ENCODE measurements around the gene RABAC1. TPM values are rescaled to one million over a fixed set of nuclear protein-coding genes. Genes with fewer than 3 reads are reported as not detected.

RABAC1 gene
- total and polyA plus RNA-seq, 2 of the 8 experiments (the other 6 are each of a cell fraction or from before 2014, with no cell fraction given) = 124 to 439 TPM

DNA sequence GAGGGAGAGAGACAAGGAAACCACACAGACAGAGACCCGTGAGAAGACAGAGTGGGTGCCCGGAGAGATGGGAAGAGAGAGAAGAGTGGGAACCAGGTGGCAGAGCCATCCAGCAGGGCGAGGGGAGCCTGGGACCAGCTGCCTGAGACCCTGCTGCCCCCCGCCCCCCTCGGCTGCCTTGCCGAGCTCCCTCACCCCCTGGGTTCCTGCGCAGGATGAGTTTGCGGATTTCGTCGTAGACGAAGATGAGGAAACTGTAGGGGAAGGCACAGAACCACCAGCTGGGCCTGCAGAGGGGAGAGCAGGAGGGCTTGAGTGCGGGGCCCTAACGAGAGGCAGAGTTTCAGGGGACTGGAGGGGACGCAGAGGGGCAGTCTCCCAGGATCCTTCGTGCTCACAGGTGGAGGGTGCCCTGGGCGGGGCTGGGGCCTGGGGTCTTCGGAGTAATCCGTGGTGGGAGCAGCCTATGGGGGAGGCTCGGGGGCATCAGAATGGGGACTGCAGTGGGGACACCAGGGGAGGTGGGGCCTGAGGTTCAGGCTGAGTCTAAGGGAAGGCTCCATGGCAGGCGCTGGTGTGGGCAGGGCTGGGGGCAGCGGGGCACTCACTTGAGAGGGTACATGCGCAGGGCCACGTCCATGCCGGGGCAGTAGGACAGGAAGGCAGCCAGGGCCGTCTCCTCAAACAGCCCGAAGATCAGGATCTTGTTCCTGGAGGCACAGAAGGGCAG, 8.1 kb upstream of the RABAC1 start:
- no peak overlapping the region for H3K27ac ChIP-seq (ENCODE audit: low read depth, low read length)
- H3K27me3 ChIP-seq (replicated peaks in 1 of 4; ENCODE audit: control insufficient read depth in 3 of 4, extremely low read depth in 1 of 4, insufficient read depth in 3 of 4, low read length in 3 of 4) = no peaks in the 10 kb centered on the region
- no peak overlapping the region for H3K9ac ChIP-seq (replicated peaks in 1 of 4; ENCODE audit: extremely low read depth in 1 of 4, low read depth in 3 of 4, low read length in 3 of 4)
- no peak overlapping the region for H2BK20ac ChIP-seq (ENCODE audit: low read length)
- ChIA-PET POLR2A (ENCODE audit: partially characterized antibody) (interaction anchor here (1.0 kb wide), 1 partner anchor 127 kb away, joined by 3 read pairs; no protein-coding TSS in a partner anchor), CTCF (ENCODE audit: partially characterized antibody) (no interaction called here)
- no peaks in the 10 kb centered on the region for H3K9me3 ChIP-seq (ENCODE audit: insufficient read depth in 2 of 2, low read depth in 1 of 2, low read length in 1 of 2)
- no peak for DNase-seq (ENCODE audit: low read depth in 1 of 2, low spot score in 2 of 2)
- no peaks in the 10 kb centered on the region for H3K4me1 ChIP-seq (replicated peaks in 1 of 4; ENCODE audit: control insufficient read depth in 3 of 4, insufficient read depth in 4 of 4, low read length in 3 of 4)
- H2AFZ ChIP-seq (ENCODE audit: low read length) = no peak overlapping the region
- H3K18ac ChIP-seq (ENCODE audit: extremely low read depth, low read length) = no peak overlapping the region
- H2AK5ac ChIP-seq (ENCODE audit: low read depth, low read length) = no peak overlapping the region
- no peaks in the 10 kb centered on the region for H3K79me2 ChIP-seq (ENCODE audit: control insufficient read depth in 1 of 2, insufficient read depth in 2 of 2, low read length in 2 of 2)
- no peak overlapping the region for H2BK15ac ChIP-seq (ENCODE audit: low read length)
- TF ChIP-seq SP4 (IDR thresholded peaks at IDR 0.05; ENCODE audit: low read length) (no peak), KDM4A (IDR thresholded peaks at IDR 0.05; ENCODE audit: low read depth, low read length, severe bottlenecking) (no peak), ZNF274 (IDR thresholded peaks at IDR 0.05; ENCODE audit: borderline replicate concordance, extremely low read depth, low read length) (no peak), RAD21 (IDR thresholded peaks at IDR 0.05 in 1 of 2, conservative IDR thresholded peaks at IDR 0.05 in 1 of 2; ENCODE audit: low read depth in 2 of 2, low read length in 2 of 2) (no peak), RFX5 (IDR thresholded peaks at IDR 0.05; ENCODE audit: borderline replicate concordance, low read depth, low read length) (no peak), SP1 (IDR thresholded peaks at IDR 0.05; ENCODE audit: low read depth, low read length) (no peak), TBP (IDR thresholded peaks at IDR 0.05; ENCODE audit: low read depth, low read length) (no peak)
- no peak overlapping the region for H2BK120ac ChIP-seq (replicated peaks; ENCODE audit: low read depth, low read length)
- peaks cover 0 to 3% of the 10 kb centered on the region in 2 experiments for H4K20me1 ChIP-seq (replicated peaks in 1 of 2; ENCODE audit: control insufficient read depth in 1 of 2, insufficient read depth in 2 of 2, low read length in 2 of 2)
- no peak for FAIRE-seq
- H4K91ac ChIP-seq (replicated peaks; ENCODE audit: insufficient read length, low read length) = no peak overlapping the region
- no peaks in the 10 kb centered on the region for H3K79me1 ChIP-seq (ENCODE audit: low read depth, low read length)
- H3K4me2 ChIP-seq (ENCODE audit: insufficient read depth in 1 of 2, low read depth in 2 of 2, low read length in 2 of 2) = no peak overlapping the region
- no peak overlapping the region for H3K23ac ChIP-seq (ENCODE audit: insufficient read length)
- H3K4ac ChIP-seq (replicated peaks; ENCODE audit: insufficient read length, low read depth, low read length) = no peak overlapping the region
- H2BK12ac ChIP-seq (ENCODE audit: low read depth, low read length) = no peak overlapping the region
- H3K14ac ChIP-seq (ENCODE audit: insufficient read length) = no peak overlapping the region
- no peaks in the 10 kb centered on the region for H3K23me2 ChIP-seq (ENCODE audit: low read depth, low read length)
- H4K5ac ChIP-seq (ENCODE audit: insufficient read length, low read depth, low read length) = no peak overlapping the region
- no peak overlapping the region for H3K4me3 ChIP-seq (ENCODE audit: extremely low read depth in 1 of 4, insufficient read depth in 2 of 4, low read depth in 3 of 4, low read length in 4 of 4)
- H2BK5ac ChIP-seq (ENCODE audit: low read depth, low read length) = no peak overlapping the region
- WGBS, 2 experiments (ENCODE audit: extremely low coverage in 1 of 2, insufficient coverage in 1 of 2, insufficient read length in 1 of 2, insufficient replicate concordance in 2 of 2, low coverage in 1 of 2, low lambda C conversion rate in 2 of 2, missing lambda C conversion rate in 1 of 2) = 91% methylated on average over 21 of the region's 26 CpGs; no CpG with 5 or more reads in 1 of the 2 experiments
- peak overlapping the region; percentile 25; the same call in 1 of the 2 replicates for H4K8ac ChIP-seq (ENCODE audit: extremely low read depth, insufficient read depth, low read length)
- peaks cover 0 to 4% (median 0%) of the 10 kb centered on the region in 4 experiments; a peak in 2 of 8 replicates for H3K36me3 ChIP-seq (ENCODE audit: control insufficient read depth in 2 of 4, insufficient read depth in 4 of 4, low read length in 3 of 4)
- no peak overlapping the region for H3K56ac ChIP-seq (replicated peaks; ENCODE audit: insufficient read length, low read depth, low read length)

Measured in H1 (cell line).